Lung (tissue), 12 donors: ENCODE results near the gene IZUMO1R. TPM values are rescaled to one million over a fixed set of nuclear protein-coding genes. Genes with fewer than 3 reads are reported as not detected.

Experiments
- ATAC-seq: fragments of 200-7000 bp; cut with Tn5 transposase; one replicate; pipeline ENCODE4 v1.9.1; 2020; ENCODE audit warnings: moderate number of reproducible peaks; ENCODE audit not compliant: insufficient read depth, low FRiP score
- DNase-seq, 3 donors: peaks; one replicate each; pipeline ENCODE4 v3.0.0-alpha.2; 2013 to 2017
- H3K27ac ChIP-seq, 2 donors: one replicate each; pipeline ENCODE4 v1.5.1; 2013; ENCODE audit warnings: mild to moderate bottlenecking in 2 of 2, moderate library complexity in 2 of 2, control low read depth in 1 of 2, inconsistent platforms in 1 of 2, low read depth in 1 of 2, low read length in 1 of 2
- H3K27me3 ChIP-seq, 3 donors: one replicate each; pipeline ENCODE4 v1.5.1; 2013; ENCODE audit warnings: low read length in 2 of 3; ENCODE audit not compliant: control insufficient read depth in 3 of 3, insufficient read depth in 3 of 3
- H3K36me3 ChIP-seq, 4 donors: one replicate each; pipeline ENCODE4 v1.5.1; 2013; ENCODE audit warnings: low read length in 4 of 4, mild to moderate bottlenecking in 1 of 4, moderate library complexity in 1 of 4; ENCODE audit not compliant: control insufficient read depth in 4 of 4, insufficient read depth in 4 of 4
- H3K4me1 ChIP-seq, 5 donors: one replicate each; pipeline ENCODE4 v1.5.1; 2013; ENCODE audit warnings: low read length in 5 of 5, mild to moderate bottlenecking in 2 of 5, moderate library complexity in 1 of 5; ENCODE audit not compliant: control insufficient read depth in 5 of 5, insufficient read depth in 5 of 5
- H3K4me3 ChIP-seq: one replicate; pipeline ENCODE4 v1.5.1; 2013; ENCODE audit warnings: mild to moderate bottlenecking, control low read depth, moderate library complexity
- H3K9ac ChIP-seq, 2 donors: one replicate each; pipeline ENCODE4 v1.5.1; 2013; ENCODE audit warnings: low read length in 2 of 2, control low read depth in 1 of 2; ENCODE audit not compliant: insufficient read depth in 1 of 2
- H3K9me3 ChIP-seq, 4 donors: one replicate each; pipeline ENCODE4 v1.5.1; 2013; ENCODE audit warnings: low read length in 3 of 4, mild to moderate bottlenecking in 1 of 4, moderate library complexity in 1 of 4; ENCODE audit not compliant: control insufficient read depth in 4 of 4, insufficient read depth in 3 of 4
- WGBS, 2 donors: extraction: QIAGEN DNeasy Blood & Tissue Kit; methylation state at CpG; one replicate each; pipeline ENCODE4 v1.1.7; 2013; 5-methylcytosine and 5-hydroxymethylcytosine counted together
- polyA plus RNA-seq, 2 donors: library from polyadenylated mRNA; stranded (reverse); fragments of 200-250 nt; gene quantifications; one replicate each; pipeline ENCODE4 v1.2.1, GENCODE V29; 2013
- total RNA-seq, 2 donors: library from RNA; depleted of rRNA in 1 of 2; stranded (reverse); fragments of >200 nt in 1 of 2; gene quantifications; one replicate each; pipeline ENCODE4 v1.2.1, GENCODE V29; 2014 to 2021
- TF ChIP-seq, protein P1 (sequence below): IDR thresholded peaks from 2 replicates; pipeline ENCODE4 v1.5.1; 2012; ENCODE audit warnings: mild to moderate bottlenecking; ENCODE audit errors: control extremely low read depth, extremely low read depth
- donor health status: control.
- donor health status: control.
- donor health status: Bipolar disorder and iron deficiency.
- donor health status: healthy.
- donor health status: DM: yes; HTN: yes; CAD: no.

Gene IZUMO1R
- total and polyA plus RNA-seq, 4 donors, result not detected

DNA sequence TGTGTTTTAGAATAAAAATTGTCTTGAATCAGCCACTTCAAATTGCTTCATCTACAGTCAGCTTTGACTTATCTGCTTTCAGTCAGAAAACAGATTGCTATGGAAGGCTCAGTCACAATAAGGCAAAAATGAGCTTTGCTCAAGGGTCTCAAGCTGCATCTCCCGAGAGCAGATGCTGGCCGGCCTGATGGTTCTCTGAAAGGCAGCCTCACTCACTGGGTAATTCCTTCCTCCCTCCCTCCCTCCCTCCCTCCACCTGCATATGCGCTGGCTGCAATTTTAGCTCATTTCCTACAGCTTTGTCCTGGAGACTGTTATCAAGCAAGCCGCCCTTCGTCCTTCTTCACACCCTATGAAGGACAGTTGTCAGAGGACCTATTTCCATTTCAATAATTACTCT is 1.6 kb upstream of the IZUMO1R start:
- Histone ChIP-seq H3K36me3 (no peaks in the 10 kb centered on the region), H3K4me3 (no peak overlapping the region), H3K9ac (no peak overlapping the region), H3K27ac (no peak overlapping the region), H3K27me3 (no peaks in the 10 kb centered on the region), H3K4me1 (peaks cover 0 to 12% (median 0%) of the 10 kb centered on the region in 5 donors), H3K9me3 (peaks cover 0 to 4% (median 0%) of the 10 kb centered on the region in 4 donors)
- TF ChIP-seq, protein P1, sequence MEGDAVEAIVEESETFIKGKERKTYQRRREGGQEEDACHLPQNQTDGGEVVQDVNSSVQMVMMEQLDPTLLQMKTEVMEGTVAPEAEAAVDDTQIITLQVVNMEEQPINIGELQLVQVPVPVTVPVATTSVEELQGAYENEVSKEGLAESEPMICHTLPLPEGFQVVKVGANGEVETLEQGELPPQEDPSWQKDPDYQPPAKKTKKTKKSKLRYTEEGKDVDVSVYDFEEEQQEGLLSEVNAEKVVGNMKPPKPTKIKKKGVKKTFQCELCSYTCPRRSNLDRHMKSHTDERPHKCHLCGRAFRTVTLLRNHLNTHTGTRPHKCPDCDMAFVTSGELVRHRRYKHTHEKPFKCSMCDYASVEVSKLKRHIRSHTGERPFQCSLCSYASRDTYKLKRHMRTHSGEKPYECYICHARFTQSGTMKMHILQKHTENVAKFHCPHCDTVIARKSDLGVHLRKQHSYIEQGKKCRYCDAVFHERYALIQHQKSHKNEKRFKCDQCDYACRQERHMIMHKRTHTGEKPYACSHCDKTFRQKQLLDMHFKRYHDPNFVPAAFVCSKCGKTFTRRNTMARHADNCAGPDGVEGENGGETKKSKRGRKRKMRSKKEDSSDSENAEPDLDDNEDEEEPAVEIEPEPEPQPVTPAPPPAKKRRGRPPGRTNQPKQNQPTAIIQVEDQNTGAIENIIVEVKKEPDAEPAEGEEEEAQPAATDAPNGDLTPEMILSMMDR, result no peak
- 31 to 47% methylated on average over 5 of the region's 5 CpGs for WGBS, 2 donors
- ATAC-seq (no peak), DNase-seq (no peak)

DNA sequence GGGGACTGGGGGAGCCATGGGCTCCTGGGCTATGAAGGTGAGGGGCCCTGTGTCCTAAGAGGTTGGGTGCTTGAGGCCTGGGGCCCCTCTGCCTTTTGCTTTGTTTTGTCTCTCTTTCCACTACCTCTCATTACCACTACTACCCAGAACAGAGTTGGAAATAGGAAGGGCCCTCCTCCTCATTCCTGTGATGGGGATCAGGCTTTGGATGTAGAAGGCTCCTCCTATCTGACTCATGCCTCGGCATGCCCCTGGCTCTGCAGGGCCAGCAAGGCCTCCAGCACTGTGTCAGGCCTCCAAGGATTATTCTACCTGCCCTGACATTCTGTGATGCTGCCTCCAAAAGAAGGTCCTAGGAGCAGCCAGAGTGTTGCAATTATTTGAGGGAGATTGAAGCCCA is 766 bp downstream of the IZUMO1R start:
- 54 to 68% methylated on average over 1 of the region's 1 CpG for WGBS, 2 donors
- H3K4me3 ChIP-seq, result no peak overlapping the region
- H3K27ac ChIP-seq, result no peak overlapping the region
- H3K9me3 ChIP-seq, result peaks cover 0 to 2% (median 0%) of the 10 kb centered on the region in 4 donors
- TF ChIP-seq, protein P1, result no peak
- H3K9ac ChIP-seq, result no peak overlapping the region
- no peaks in the 10 kb centered on the region for H3K27me3 ChIP-seq
- ATAC-seq, result no peak
- H3K36me3 ChIP-seq, result no peaks in the 10 kb centered on the region
- peaks cover 0 to 12% (median 0%) of the 10 kb centered on the region in 5 donors for H3K4me1 ChIP-seq
- DNase-seq, result no peak

DNA sequence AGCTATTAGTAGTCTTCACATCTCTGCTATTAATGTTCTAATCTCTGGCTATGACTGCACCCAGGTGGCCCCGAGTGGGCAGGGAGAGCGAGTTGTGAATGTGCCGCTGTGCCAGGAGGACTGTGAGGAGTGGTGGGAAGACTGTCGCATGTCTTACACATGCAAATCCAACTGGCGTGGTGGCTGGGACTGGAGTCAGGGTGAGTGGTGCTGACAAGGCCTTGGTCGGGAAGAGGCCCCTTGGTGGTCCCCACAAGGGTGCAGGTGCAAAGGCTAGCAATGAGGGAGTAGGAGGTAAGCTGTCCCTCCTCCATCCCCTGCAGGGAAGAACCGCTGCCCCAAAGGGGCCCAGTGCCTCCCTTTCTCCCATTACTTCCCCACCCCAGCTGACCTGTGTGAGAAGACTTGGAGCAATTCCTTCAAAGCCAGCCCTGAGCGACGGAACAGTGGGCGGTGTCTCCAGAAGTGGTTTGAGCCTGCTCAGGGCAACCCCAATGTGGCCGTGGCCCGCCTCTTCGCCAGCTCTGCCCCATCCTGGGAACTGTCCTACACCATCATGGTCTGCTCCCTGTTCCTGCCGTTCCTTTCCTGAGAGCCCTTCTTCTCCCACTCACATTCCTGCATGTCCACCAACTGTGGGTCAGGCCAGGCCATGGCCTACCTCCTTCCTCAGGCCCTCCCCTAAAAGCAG is 2.9 kb downstream of the IZUMO1R start:
- DNase-seq, result no peak
- H3K36me3 ChIP-seq, result no peaks in the 10 kb centered on the region
- no peak overlapping the region for H3K9ac ChIP-seq
- WGBS, 2 donors, result 93 to 96% methylated on average over 14 of the region's 14 CpGs
- no peak for ATAC-seq
- no peaks in the 10 kb centered on the region for H3K27me3 ChIP-seq
- H3K4me1 ChIP-seq, result peaks cover 0 to 12% (median 0%) of the 10 kb centered on the region in 5 donors
- H3K4me3 ChIP-seq, result no peak overlapping the region
- H3K9me3 ChIP-seq, result peaks cover 0 to 2% (median 0%) of the 10 kb centered on the region in 4 donors
- TF ChIP-seq, protein P1, result no peak
- H3K27ac ChIP-seq, result no peak overlapping the region
